ENCODE measurements around the gene CMTM5.

- no peak for TF ChIP-seq POLR2AphosphoS5 (IDR thresholded peaks at IDR 0.05)
- no peak for TF ChIP-seq CTCF (IDR thresholded peaks at IDR 0.05)
- TF ChIP-seq POLR2A (IDR thresholded peaks at IDR 0.05) = no peak
- no peak for TF ChIP-seq EP300 (IDR thresholded peaks at IDR 0.05)
Measured at GRCh38 chr14:23418021-23418420, 41.2 kb downstream of the CMTM5 start.

Data from stomach (tissue), 4 donors.